Measurements from ENCODE around the gene ELAPOR2.

Gene ELAPOR2

GRCh38 chr7:87082675-87083074 lies 23.2 kb upstream of the ELAPOR2 start:
- Histone ChIP-seq H3K4me2 (ENCODE audit: insufficient read depth, low read length) (no peak overlapping the region), H4K20me1 (ENCODE audit: insufficient read depth, low read length) (no peaks in the 10 kb centered on the region), H3K4me3 (ENCODE audit: low read depth in 1 of 2, low read length in 2 of 2) (no peak overlapping the region), H3K27ac (ENCODE audit: low read length) (no peak overlapping the region), H3K36me3 (ENCODE audit: insufficient read depth, low read length) (no peaks in the 10 kb centered on the region), H3K4me1 (ENCODE audit: insufficient read depth, low read length) (no peaks in the 10 kb centered on the region), H3K79me2 (ENCODE audit: insufficient read depth, low read length) (no peaks in the 10 kb centered on the region), H3K27me3 (ENCODE audit: insufficient read depth, low read length, poor library complexity) (no peaks in the 10 kb centered on the region), H3K9ac (ENCODE audit: low read depth, low read length) (no peak overlapping the region), H2AFZ (ENCODE audit: low read depth, low read length) (no peak overlapping the region), H3K9me3 (ENCODE audit: insufficient read depth, low read length, severe bottlenecking) (no peaks in the 10 kb centered on the region)
- DNase-seq (no peak), ATAC-seq (ENCODE audit: insufficient read depth, low read depth) (no peak)
- TF ChIP-seq EZH2 (IDR thresholded peaks at IDR 0.05; ENCODE audit: borderline replicate concordance, low read depth, low read length, severe bottlenecking) (no peak), CTCF (IDR thresholded peaks at IDR 0.05; ENCODE audit: borderline replicate concordance, extremely low read depth, low read length, poor library complexity, severe bottlenecking) (no peak)

GRCh38 chr7:87075671-87076404 lies 16.4 kb upstream of the ELAPOR2 start:
- Histone ChIP-seq H3K4me2 (ENCODE audit: insufficient read depth, low read length) (no peak overlapping the region), H3K4me3 (ENCODE audit: low read depth in 1 of 2, low read length in 2 of 2) (no peak overlapping the region)
- ATAC-seq (ENCODE audit: insufficient read depth, low read depth) = no peak

GRCh38 chr7:87067788-87068187 lies 8.3 kb upstream of the ELAPOR2 start:
- H3K4me3 ChIP-seq (ENCODE audit: low read depth in 1 of 2, low read length in 2 of 2) = no peak overlapping the region
- no peaks in the 10 kb centered on the region for H3K27me3 ChIP-seq (ENCODE audit: insufficient read depth, low read length, poor library complexity)
- no peak overlapping the region for H3K27ac ChIP-seq (ENCODE audit: low read length)
- H3K4me1 ChIP-seq (ENCODE audit: insufficient read depth, low read length) = no peaks in the 10 kb centered on the region
- ATAC-seq (ENCODE audit: insufficient read depth, low read depth) (no peak), DNase-seq (no peak)
- no peak for TF ChIP-seq EZH2 (IDR thresholded peaks at IDR 0.05; ENCODE audit: borderline replicate concordance, low read depth, low read length, severe bottlenecking)
- TF ChIP-seq CTCF (IDR thresholded peaks at IDR 0.05; ENCODE audit: borderline replicate concordance, extremely low read depth, low read length, poor library complexity, severe bottlenecking) = no peak
- H3K79me2 ChIP-seq (ENCODE audit: insufficient read depth, low read length) = no peaks in the 10 kb centered on the region
- H3K9ac ChIP-seq (ENCODE audit: low read depth, low read length) = no peak overlapping the region
- H2AFZ ChIP-seq (ENCODE audit: low read depth, low read length) = no peak overlapping the region
- H3K4me2 ChIP-seq (ENCODE audit: insufficient read depth, low read length) = no peak overlapping the region
- no peaks in the 10 kb centered on the region for H4K20me1 ChIP-seq (ENCODE audit: insufficient read depth, low read length)
- no peaks in the 10 kb centered on the region for H3K9me3 ChIP-seq (ENCODE audit: insufficient read depth, low read length, severe bottlenecking)
- no peaks in the 10 kb centered on the region for H3K36me3 ChIP-seq (ENCODE audit: insufficient read depth, low read length)

More at GRCh38 chr7:87075671-87076404, 16.4 kb upstream of the ELAPOR2 start:
- H3K79me2 ChIP-seq (ENCODE audit: insufficient read depth, low read length) = no peaks in the 10 kb centered on the region
- H3K27ac ChIP-seq (ENCODE audit: low read length) = no peak overlapping the region
- H3K9me3 ChIP-seq (ENCODE audit: insufficient read depth, low read length, severe bottlenecking) = no peaks in the 10 kb centered on the region
- no peak overlapping the region for H2AFZ ChIP-seq (ENCODE audit: low read depth, low read length)
- H3K4me1 ChIP-seq (ENCODE audit: insufficient read depth, low read length) = no peaks in the 10 kb centered on the region
- TF ChIP-seq EZH2 (IDR thresholded peaks at IDR 0.05; ENCODE audit: borderline replicate concordance, low read depth, low read length, severe bottlenecking) (no peak), CTCF (IDR thresholded peaks at IDR 0.05; ENCODE audit: borderline replicate concordance, extremely low read depth, low read length, poor library complexity, severe bottlenecking) (no peak)
- H3K36me3 ChIP-seq (ENCODE audit: insufficient read depth, low read length) = no peaks in the 10 kb centered on the region
- no peak overlapping the region for H3K9ac ChIP-seq (ENCODE audit: low read depth, low read length)
- no peak for DNase-seq
- no peaks in the 10 kb centered on the region for H4K20me1 ChIP-seq (ENCODE audit: insufficient read depth, low read length)
- H3K27me3 ChIP-seq (ENCODE audit: insufficient read depth, low read length, poor library complexity) = no peaks in the 10 kb centered on the region
